Hepatocyte (in vitro differentiated cells): ENCODE data around the gene C1QC. TPM values are rescaled to one million over a fixed set of nuclear protein-coding genes. Genes with fewer than 3 reads are reported as not detected.

Experiments used
- DNase-seq: peaks from one replicate; pipeline ENCODE4 v3.0.0-alpha.2; 2016; ENCODE audit warnings: low spot score
- H2AFZ ChIP-seq: fragments of 200-600 bp; sonication (generic); 2 replicates; pipeline ENCODE4 v1.6.0; 2016; ENCODE audit warnings: antibody characterized with exemption, mild to moderate bottlenecking
- H3K27ac ChIP-seq: fragments of 200-600 bp; sonication (generic); 2 replicates; pipeline ENCODE4 v1.5.1; 2016; ENCODE audit warnings: mild to moderate bottlenecking
- H3K27me3 ChIP-seq: fragments of 200-600 bp; sonication (generic); 2 replicates; pipeline ENCODE4 v1.6.1; 2016
- H3K36me3 ChIP-seq: fragments of 200-600 bp; sonication (generic); replicated peaks from 2 replicates; pipeline ENCODE4 v1.5.1; 2016; ENCODE audit warnings: low read depth; ENCODE audit not compliant: insufficient read depth
- H3K4me1 ChIP-seq: fragments of 200-600 bp; sonication (generic); 2 replicates; pipeline ENCODE4 v1.5.1; 2016; ENCODE audit warnings: mild to moderate bottlenecking, moderate library complexity; ENCODE audit not compliant: insufficient read depth
- H3K4me2 ChIP-seq: fragments of 200-600 bp; sonication (generic); 2 replicates; pipeline ENCODE4 v1.6.0; 2016
- H3K4me3 ChIP-seq: fragments of 200-600 bp; sonication (generic); 2 replicates; pipeline ENCODE4 v1.5.1; 2016; ENCODE audit warnings: mild to moderate bottlenecking
- H3K79me2 ChIP-seq: fragments of 200-600 bp; sonication (generic); 2 replicates; pipeline ENCODE4 v1.6.0; 2017; ENCODE audit warnings: mild to moderate bottlenecking
- H3K9me2 ChIP-seq: fragments of 200-600 bp; sonication (generic); replicated peaks from 2 replicates; pipeline ENCODE4 v1.6.0; 2017; ENCODE audit warnings: mild to moderate bottlenecking; ENCODE audit not compliant: insufficient read depth
- H3K9me3 ChIP-seq: fragments of 200-600 bp; sonication (generic); 2 replicates; pipeline ENCODE4 v1.5.1; 2016; ENCODE audit warnings: low read depth, mild to moderate bottlenecking
- H4K20me1 ChIP-seq: fragments of 200-600 bp; sonication (generic); 2 replicates; pipeline ENCODE4 v1.6.0; 2016; ENCODE audit warnings: mild to moderate bottlenecking; ENCODE audit not compliant: insufficient read depth, poor library complexity, severe bottlenecking
- EZH2 ChIP-seq: fragments of 200-600 bp; sonication (generic); IDR thresholded peaks from 2 replicates; pipeline ENCODE4 v1.6.1; 2016; ENCODE audit warnings: antibody characterized with exemption, mild to moderate bottlenecking, borderline replicate concordance
- EZH2phosphoT487 ChIP-seq: fragments of 200-600 bp; sonication (generic); IDR thresholded peaks from one replicate; pipeline ENCODE4 v1.6.1; 2018; ENCODE audit warnings: antibody characterized with exemption, mild to moderate bottlenecking, low read depth, moderate library complexity; ENCODE audit not compliant: unreplicated experiment, severe bottlenecking
- WGBS: methylation state at CpG from one replicate; pipeline ENCODE4 v1.1.6; 2016; ENCODE audit warnings: low lambda C conversion rate; ENCODE audit errors: missing lambda C conversion rate; 5-methylcytosine and 5-hydroxymethylcytosine counted together
- microRNA-seq: library from miRNA; unstranded; fragments of <30 nt; microRNA quantifications from one replicate; pipeline ENCODE4, GENCODE V29; 2017
- polyA plus RNA-seq: library from polyadenylated mRNA; unstranded; fragments of >200 nt; fragmentation: Nextera tagmentation; extraction: Ambion mirVana; gene quantifications from 2 replicates; pipeline ENCODE4 v1.2.1, GENCODE V29; 2016
- small RNA-seq: library from RNA; depleted of rRNA; stranded (forward); fragments of <200 nt; gene quantifications from one replicate; pipeline ENCODE3, GENCODE V24; 2014
- total RNA-seq: library from RNA; depleted of rRNA; stranded (reverse); fragments of >200 nt; gene quantifications from 2 replicates; pipeline ENCODE4 v1.2.3, GENCODE V29; 2014
- TF ChIP-seq, protein P1 (sequence below): fragments of 200-600 bp; sonication (generic); IDR thresholded peaks from 2 replicates; pipeline ENCODE4 v1.5.1; 2016; ENCODE audit warnings: antibody characterized with exemption, mild to moderate bottlenecking; ENCODE audit not compliant: poor library complexity

Gene C1QC
- total and polyA plus RNA-seq, 2 experiments from 2014 or later: 4.1 to 9.2 TPM

DNA sequence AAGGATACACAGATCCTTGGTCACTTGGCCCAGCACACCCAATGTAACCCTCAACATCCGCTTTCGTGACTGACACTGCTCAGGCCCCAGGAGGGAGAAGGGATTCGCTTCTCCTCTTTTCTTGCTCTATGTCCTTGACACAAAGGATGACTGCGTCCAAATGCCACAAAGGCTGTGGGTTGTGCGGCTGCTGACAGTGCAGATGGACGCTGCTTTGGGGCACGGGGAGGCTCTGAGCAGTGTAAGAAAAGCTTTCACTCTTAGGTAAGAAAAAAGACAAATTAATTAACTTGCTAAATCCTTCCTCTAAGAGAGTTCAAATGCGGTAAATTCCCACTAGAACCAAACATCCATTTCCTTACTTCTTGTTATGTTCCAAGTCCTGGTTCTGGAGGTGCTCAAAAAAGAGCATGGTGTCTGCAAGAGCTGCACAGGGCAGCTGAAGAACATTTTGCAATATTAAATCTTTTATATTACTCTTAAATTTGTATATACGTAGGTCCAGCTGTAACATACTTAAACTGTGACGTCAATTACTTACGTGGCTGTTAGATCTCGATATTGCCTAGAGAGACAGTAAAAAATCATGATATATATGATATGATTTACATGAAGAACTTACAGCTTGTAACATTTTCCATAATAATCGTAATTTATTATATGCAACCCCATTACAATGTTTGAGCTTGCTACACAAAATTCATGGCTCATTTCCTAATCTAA lies 47.8 kb downstream of the C1QC start:
- Histone ChIP-seq H3K4me1 (peaks cover 3% of the 10 kb centered on the region), H3K27me3 (no peaks in the 10 kb centered on the region), H2AFZ (no peak overlapping the region), H3K36me3 (no peaks in the 10 kb centered on the region), H3K4me2 (no peak overlapping the region), H4K20me1 (no peaks in the 10 kb centered on the region), H3K4me3 (no peak overlapping the region), H3K79me2 (no peaks in the 10 kb centered on the region), H3K9me2 (no peaks in the 10 kb centered on the region), H3K27ac (no peak overlapping the region), H3K9me3 (no peaks in the 10 kb centered on the region)
- no peak for DNase-seq
- WGBS: 77% methylated on average over 13 of the region's 13 CpGs
- TF ChIP-seq EZH2 (no peak), EZH2phosphoT487 (no peak)
- TF ChIP-seq, protein P1, sequence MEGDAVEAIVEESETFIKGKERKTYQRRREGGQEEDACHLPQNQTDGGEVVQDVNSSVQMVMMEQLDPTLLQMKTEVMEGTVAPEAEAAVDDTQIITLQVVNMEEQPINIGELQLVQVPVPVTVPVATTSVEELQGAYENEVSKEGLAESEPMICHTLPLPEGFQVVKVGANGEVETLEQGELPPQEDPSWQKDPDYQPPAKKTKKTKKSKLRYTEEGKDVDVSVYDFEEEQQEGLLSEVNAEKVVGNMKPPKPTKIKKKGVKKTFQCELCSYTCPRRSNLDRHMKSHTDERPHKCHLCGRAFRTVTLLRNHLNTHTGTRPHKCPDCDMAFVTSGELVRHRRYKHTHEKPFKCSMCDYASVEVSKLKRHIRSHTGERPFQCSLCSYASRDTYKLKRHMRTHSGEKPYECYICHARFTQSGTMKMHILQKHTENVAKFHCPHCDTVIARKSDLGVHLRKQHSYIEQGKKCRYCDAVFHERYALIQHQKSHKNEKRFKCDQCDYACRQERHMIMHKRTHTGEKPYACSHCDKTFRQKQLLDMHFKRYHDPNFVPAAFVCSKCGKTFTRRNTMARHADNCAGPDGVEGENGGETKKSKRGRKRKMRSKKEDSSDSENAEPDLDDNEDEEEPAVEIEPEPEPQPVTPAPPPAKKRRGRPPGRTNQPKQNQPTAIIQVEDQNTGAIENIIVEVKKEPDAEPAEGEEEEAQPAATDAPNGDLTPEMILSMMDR: no peak

DNA sequence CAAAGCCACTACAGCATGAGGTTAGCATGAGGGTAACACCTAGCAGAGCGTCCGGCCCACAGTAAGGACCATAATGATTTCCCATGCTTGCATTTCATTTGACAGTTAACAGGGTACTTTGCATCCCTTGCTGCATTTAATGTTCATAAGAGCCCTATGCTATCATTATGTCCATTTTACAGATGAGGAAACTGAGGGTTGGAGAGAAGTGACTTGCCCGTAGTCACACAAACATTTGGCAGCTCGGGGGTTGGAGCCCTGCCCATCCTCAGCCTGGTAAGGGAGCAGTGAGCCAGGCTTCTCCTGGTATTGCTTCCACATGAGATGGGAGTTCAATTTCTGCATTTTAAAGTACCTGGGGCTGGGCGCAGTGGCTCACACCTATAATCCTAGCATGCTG lies 50.7 kb downstream of the C1QC start:
- no peaks in the 10 kb centered on the region for H3K36me3 ChIP-seq
- H3K4me3 ChIP-seq: no peak overlapping the region
- no peaks in the 10 kb centered on the region for H3K79me2 ChIP-seq
- H3K27me3 ChIP-seq: no peaks in the 10 kb centered on the region
- H3K9me3 ChIP-seq: no peaks in the 10 kb centered on the region
- H3K27ac ChIP-seq: no peak overlapping the region
- DNase-seq: no peak
- H3K9me2 ChIP-seq: no peaks in the 10 kb centered on the region
- H3K4me1 ChIP-seq: peaks cover 5% of the 10 kb centered on the region
- no peak overlapping the region for H3K4me2 ChIP-seq
- WGBS: 95% methylated on average over 5 of the region's 5 CpGs
- H2AFZ ChIP-seq: no peak overlapping the region
- no peaks in the 10 kb centered on the region for H4K20me1 ChIP-seq
- TF ChIP-seq, protein P1: no peak
- TF ChIP-seq EZH2 (no peak), EZH2phosphoT487 (no peak)

DNA sequence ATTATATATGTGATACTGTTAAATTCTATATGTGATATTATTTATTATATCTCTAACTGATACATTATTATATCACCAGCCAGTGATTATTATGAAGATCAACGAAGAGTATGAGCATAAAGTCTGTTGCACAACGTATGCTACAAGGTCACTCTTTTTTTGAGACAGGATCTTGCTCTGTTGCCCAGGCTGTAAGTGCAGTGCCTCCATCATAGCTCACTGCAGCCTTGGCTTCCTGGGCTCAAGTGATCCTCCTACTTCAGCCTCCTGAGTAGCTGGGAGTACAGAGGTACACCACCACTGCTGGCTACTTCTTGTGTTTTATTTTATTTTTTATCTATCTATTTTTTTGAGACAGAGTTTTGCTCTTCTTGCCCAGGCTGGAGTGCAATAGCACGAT lies 53.2 kb downstream of the C1QC start:
- H3K4me1 ChIP-seq: peaks cover 4% of the 10 kb centered on the region
- TF ChIP-seq EZH2: no peak
- TF ChIP-seq, protein P1: no peak
- no peak for TF ChIP-seq EZH2phosphoT487
- H2AFZ ChIP-seq: no peak overlapping the region
- H3K27ac ChIP-seq: no peak overlapping the region
- no peak overlapping the region for H3K4me2 ChIP-seq
- DNase-seq: no peak
- 94% methylated on average over 3 of the region's 3 CpGs for WGBS
- H3K9me3 ChIP-seq: no peaks in the 10 kb centered on the region
- no peaks in the 10 kb centered on the region for H3K79me2 ChIP-seq
- H3K4me3 ChIP-seq: no peak overlapping the region
- H3K27me3 ChIP-seq: no peaks in the 10 kb centered on the region
- H3K9me2 ChIP-seq: no peaks in the 10 kb centered on the region
- no peaks in the 10 kb centered on the region for H4K20me1 ChIP-seq
- H3K36me3 ChIP-seq: no peaks in the 10 kb centered on the region

Small RNAs within 50 kb of the gene (microRNA-seq; reads per million reads assigned to microRNA genes)
- not detected for gene MIR6127

Small RNAs within 50 kb of the gene (small RNA-seq; reads per million reads assigned to genes)
- gene MIR6127: not detected

Other genes starting within 250 kb of the C1QC start
- 17.7 and 18.1 TPM in 2 replicates for gene ZBTB40, start 191.8 kb upstream of the C1QC start, total RNA-seq
- gene ZBTB40, start 191.8 kb upstream of the C1QC start, polyA plus RNA-seq: 7.3 and 8.0 TPM in 2 replicates
- not detected in 2 replicates for gene EPHA8, start 80.1 kb upstream of the C1QC start, total RNA-seq
- not detected in 2 replicates for gene EPHA8, start 80.1 kb upstream of the C1QC start, polyA plus RNA-seq
- 5.4 and 5.9 TPM in 2 replicates for gene C1QA, start 7.0 kb upstream of the C1QC start, total RNA-seq
- gene C1QA, start 7.0 kb upstream of the C1QC start, polyA plus RNA-seq: 7.8 and 9.5 TPM in 2 replicates
- 7.9 and 10.3 TPM in 2 replicates for gene C1QB, start 9.6 kb downstream of the C1QC start, total RNA-seq
- gene C1QB, start 9.6 kb downstream of the C1QC start, polyA plus RNA-seq: 11.9 and 18.0 TPM in 2 replicates
- gene EPHB2, start 67.2 kb downstream of the C1QC start, total RNA-seq: 11.9 and 18.3 TPM in 2 replicates
- gene EPHB2, start 67.2 kb downstream of the C1QC start, polyA plus RNA-seq: 15.8 and 17.2 TPM in 2 replicates